ENCODE data around the gene SLC9A6. TPM values are rescaled to one million over a fixed set of nuclear protein-coding genes. Genes with fewer than 3 reads are reported as not detected.
A peak's percentile ranks its signal among the peaks of the same experiment; 100 is the strongest.

The SLC9A6 gene
- total and polyA plus RNA-seq, 2 of the 8 experiments (the other 6 are each of a cell fraction or from before 2014, with no cell fraction given): 8.0 to 14.1 TPM

- H3K27ac ChIP-seq (ENCODE audit: low read depth, low read length): no peak overlapping the region
- TF ChIP-seq SRF (IDR thresholded peaks at IDR 0.05; ENCODE audit: low read depth, low read length) (no peak), ASH2L (IDR thresholded peaks at IDR 0.05; ENCODE audit: low read length) (no peak)
Observed at GRCh38 chrX:135984791-135985156, 461 bp upstream of the SLC9A6 start.

More at GRCh38 chrX:135984791-135985156, 461 bp upstream of the SLC9A6 start:
- H3K9ac ChIP-seq (replicated peaks in 1 of 4; ENCODE audit: extremely low read depth in 1 of 4, low read depth in 3 of 4, low read length in 3 of 4): peak overlapping the region in 1 of 4 experiments; percentile 24; a peak in 3 of 7 replicates
- H3K9me3 ChIP-seq (ENCODE audit: insufficient read depth in 2 of 2, low read depth in 1 of 2, low read length in 1 of 2): no peaks in the 10 kb centered on the region
- no peak overlapping the region for H2AK5ac ChIP-seq (ENCODE audit: low read depth, low read length)
- WGBS, 2 experiments (ENCODE audit: extremely low coverage in 1 of 2, insufficient coverage in 1 of 2, insufficient read length in 1 of 2, insufficient replicate concordance in 2 of 2, low coverage in 1 of 2, low lambda C conversion rate in 2 of 2, missing lambda C conversion rate in 1 of 2): 25% methylated on average over 6 of the region's 7 CpGs; no CpG with 5 or more reads in 1 of the 2 experiments
- POLR2A ChIA-PET (ENCODE audit: partially characterized antibody): interaction anchor here (2.6 kb wide), 1 partner anchor 10 kb away, joined by 14 read pairs; the partner anchor contains the start of gene MMGT1
- H3K4me2 ChIP-seq (ENCODE audit: insufficient read depth in 1 of 2, low read depth in 2 of 2, low read length in 2 of 2): peak overlapping the region; percentile 70 to 87
- H4K8ac ChIP-seq (ENCODE audit: extremely low read depth, insufficient read depth, low read length): no peak overlapping the region
- H3K79me1 ChIP-seq (ENCODE audit: low read depth, low read length): no peaks in the 10 kb centered on the region; the same call in 1 of the 2 replicates
- H3K79me2 ChIP-seq (ENCODE audit: control insufficient read depth in 1 of 2, insufficient read depth in 2 of 2, low read length in 2 of 2): peaks cover 0 to 32% of the 10 kb centered on the region in 2 experiments; a peak in 2 of 4 replicates
- peak overlapping the region; percentile 25 for H3K56ac ChIP-seq (replicated peaks; ENCODE audit: insufficient read length, low read depth, low read length)
- no peak for FAIRE-seq
- H3K36me3 ChIP-seq (ENCODE audit: control insufficient read depth in 2 of 4, insufficient read depth in 4 of 4, low read length in 3 of 4): no peaks in the 10 kb centered on the region
- CTCF ChIA-PET (ENCODE audit: partially characterized antibody): interaction anchor here (1.0 kb wide), 1 partner anchor 14 kb away, joined by 4 read pairs; no protein-coding TSS in a partner anchor
- no peaks in the 10 kb centered on the region for H3K27me3 ChIP-seq (replicated peaks in 1 of 4; ENCODE audit: control insufficient read depth in 3 of 4, extremely low read depth in 1 of 4, insufficient read depth in 3 of 4, low read length in 3 of 4)
- H3K18ac ChIP-seq (ENCODE audit: extremely low read depth, low read length): no peak overlapping the region
- H3K23ac ChIP-seq (ENCODE audit: insufficient read length): no peak overlapping the region
- no peak for DNase-seq (ENCODE audit: low read depth in 1 of 2, low spot score in 2 of 2)
- peak overlapping the region; percentile 88; the same call in 1 of the 2 replicates for H2AFZ ChIP-seq (ENCODE audit: low read length)
- no peak overlapping the region for H4K91ac ChIP-seq (replicated peaks; ENCODE audit: insufficient read length, low read length)
- no peaks in the 10 kb centered on the region for H3K4me1 ChIP-seq (replicated peaks in 1 of 4; ENCODE audit: control insufficient read depth in 3 of 4, insufficient read depth in 4 of 4, low read length in 3 of 4)
- H2BK12ac ChIP-seq (ENCODE audit: low read depth, low read length): no peak overlapping the region
- H3K4me3 ChIP-seq (ENCODE audit: extremely low read depth in 1 of 4, insufficient read depth in 2 of 4, low read depth in 3 of 4, low read length in 4 of 4): peak overlapping the region; percentile 34 to 94 (median 60); a peak in 7 of 8 replicates
- no peak overlapping the region for H2BK20ac ChIP-seq (ENCODE audit: low read length)
- no peaks in the 10 kb centered on the region for H4K20me1 ChIP-seq (replicated peaks in 1 of 2; ENCODE audit: control insufficient read depth in 1 of 2, insufficient read depth in 2 of 2, low read length in 2 of 2)
- no peak overlapping the region for H2BK15ac ChIP-seq (ENCODE audit: low read length)
- no peak overlapping the region for H2BK5ac ChIP-seq (ENCODE audit: low read depth, low read length)
- peak overlapping the region; percentile 96 for H4K5ac ChIP-seq (ENCODE audit: insufficient read length, low read depth, low read length)
- peaks cover 2% of the 10 kb centered on the region; the same call in 1 of the 2 replicates for H3K23me2 ChIP-seq (ENCODE audit: low read depth, low read length)
- no peak overlapping the region for H2BK120ac ChIP-seq (replicated peaks; ENCODE audit: low read depth, low read length)
- no peak overlapping the region for H3K14ac ChIP-seq (ENCODE audit: insufficient read length)
- H3K4ac ChIP-seq (replicated peaks; ENCODE audit: insufficient read length, low read depth, low read length): no peak overlapping the region
